IMR-90 (cell line): ENCODE measurements around the gene ITGA3. TPM values are rescaled to one million over a fixed set of nuclear protein-coding genes. Genes with fewer than 3 reads are reported as not detected.

ENCODE experiments used
- ATAC-seq: fragments of 200-7000 bp; cut with Tn5 transposase; 2 replicates; pipeline ENCODE4 v1.9.1; 2020; ENCODE audit warnings: low read depth, mild to moderate bottlenecking, moderate library complexity
- BruUV-seq: library from RNA; stranded (reverse); fragments of 400-500 nt; replicated peaks from 2 replicates; lab custom pipeline; 2021; lab: Mats Ljungman, UMichigan
- CTCF ChIA-PET: fragments of 300-600 bp; formaldehyde crosslinking; extraction: SDS; loops from one replicate; lab custom pipeline; 2021; ENCODE audit warnings: antibody characterized with exemption; lab: Yijun Ruan, JAX
- POLR2A ChIA-PET: fragments of 300-600 bp; sonication (Branson Sonifier 250); formaldehyde crosslinking; loops from one replicate; lab custom pipeline; 2022; ENCODE audit warnings: antibody characterized with exemption; ENCODE audit not compliant: unreplicated experiment; lab: Charles Lee
- DNase-seq: peaks from one replicate; pipeline ENCODE4 v3.0.0; 2013
- H2AFZ ChIP-seq: replicated peaks from 2 replicates; pipeline ENCODE3; 2013; ENCODE audit warnings: low read length, mild to moderate bottlenecking; ENCODE audit not compliant: poor library complexity
- H2AK5ac ChIP-seq: 2 replicates; pipeline ENCODE4 v1.6.1; 2013; ENCODE audit warnings: low read depth, low read length, inconsistent platforms
- H2AK9ac ChIP-seq: replicated peaks from 2 replicates; pipeline ENCODE3; 2013; ENCODE audit warnings: mild to moderate bottlenecking, low read depth, low read length, moderate library complexity; ENCODE audit not compliant: poor library complexity
- H2BK120ac ChIP-seq: 2 replicates; pipeline ENCODE4 v1.6.1; 2013; ENCODE audit warnings: low read depth, low read length, inconsistent platforms
- H2BK15ac ChIP-seq: 3 replicates; pipeline ENCODE4 v1.6.1; 2013; ENCODE audit warnings: low read depth, low read length, inconsistent platforms
- H2BK20ac ChIP-seq: 2 replicates; pipeline ENCODE4 v1.6.1; 2013; ENCODE audit warnings: low read depth, mild to moderate bottlenecking, inconsistent platforms, low read length, moderate library complexity
- H2BK5ac ChIP-seq: 2 replicates; pipeline ENCODE4 v1.6.1; 2013; ENCODE audit warnings: mild to moderate bottlenecking, low read depth, low read length, inconsistent platforms; ENCODE audit not compliant: poor library complexity, severe bottlenecking
- H3K14ac ChIP-seq: replicated peaks from 2 replicates; pipeline ENCODE4 v1.6.1; 2013; ENCODE audit warnings: low read depth, low read length, inconsistent platforms
- H3K18ac ChIP-seq: 2 replicates; pipeline ENCODE4 v1.6.1; 2013; ENCODE audit warnings: low read depth, low read length, control low read depth
- H3K23ac ChIP-seq: 2 replicates; pipeline ENCODE4 v1.6.1; 2013; ENCODE audit warnings: low read depth, low read length, inconsistent platforms
- H3K27ac ChIP-seq: 2 replicates; pipeline ENCODE4 v1.5.1; 2013; ENCODE audit warnings: mild to moderate bottlenecking, control low read depth, low read length; ENCODE audit not compliant: insufficient read depth
- H3K27me3 ChIP-seq: 2 replicates; pipeline ENCODE4 v1.6.1; 2013; ENCODE audit warnings: low read length; ENCODE audit not compliant: control insufficient read depth, insufficient read depth
- H3K36me3 ChIP-seq: 2 replicates; pipeline ENCODE4 v1.6.1; 2013; ENCODE audit warnings: low read length, mixed read lengths; ENCODE audit not compliant: control insufficient read depth, insufficient read depth
- H3K4ac ChIP-seq: 2 replicates; pipeline ENCODE4 v1.6.1; 2013; ENCODE audit warnings: low read depth, low read length, inconsistent platforms
- H3K4me1 ChIP-seq: 2 replicates; pipeline ENCODE4 v1.6.1; 2013; ENCODE audit warnings: low read length, mixed read lengths; ENCODE audit not compliant: control insufficient read depth, insufficient read depth
- H3K4me2 ChIP-seq: 2 replicates; pipeline ENCODE4 v1.6.1; 2013; ENCODE audit warnings: low read depth, mild to moderate bottlenecking, control low read depth, low read length, moderate library complexity
- H3K4me3 ChIP-seq: 2 replicates; pipeline ENCODE4 v1.5.1; 2013; ENCODE audit warnings: low read depth, mild to moderate bottlenecking, control low read depth, low read length, moderate library complexity; ENCODE audit not compliant: insufficient read depth
- H3K56ac ChIP-seq: 2 replicates; pipeline ENCODE4 v1.6.1; 2013; ENCODE audit warnings: low read length, inconsistent platforms; ENCODE audit not compliant: insufficient read depth; ENCODE audit errors: extremely low read depth
- H3K79me1 ChIP-seq, 2 experiments: 2 replicates each; pipeline ENCODE4 v1.6.1; 2013; ENCODE audit warnings: low read length in 2 of 2, inconsistent platforms in 1 of 2, low read depth in 1 of 2
- H3K9ac ChIP-seq: 2 replicates; pipeline ENCODE4 v1.6.1; 2013; ENCODE audit warnings: low read depth, low read length, control low read depth
- H3K9me1 ChIP-seq: 2 replicates; pipeline ENCODE4 v1.6.1; 2013; ENCODE audit warnings: low read length, inconsistent platforms; ENCODE audit not compliant: insufficient read depth
- H3K9me3 ChIP-seq: 2 replicates; pipeline ENCODE4 v1.6.1; 2013; ENCODE audit warnings: low read length; ENCODE audit not compliant: control insufficient read depth, insufficient read depth
- H4K20me1 ChIP-seq: 2 replicates; pipeline ENCODE4 v1.6.1; 2013; ENCODE audit warnings: low read length, inconsistent platforms; ENCODE audit not compliant: insufficient read depth
- H4K5ac ChIP-seq: 2 replicates; pipeline ENCODE4 v1.6.1; 2013; ENCODE audit warnings: mild to moderate bottlenecking, low read depth, low read length, control low read depth
- H4K8ac ChIP-seq, 2 experiments: 2 replicates each; pipeline ENCODE4 v1.6.1; 2013; ENCODE audit warnings: low read depth in 2 of 2, low read length in 2 of 2, control low read depth in 1 of 2, inconsistent platforms in 1 of 2
- H4K91ac ChIP-seq: 2 replicates; pipeline ENCODE4 v1.6.1; 2013; ENCODE audit warnings: low read depth, low read length, inconsistent platforms; ENCODE audit not compliant: insufficient read depth
- BHLHE40 ChIP-seq: fragments of 150-350 bp; IDR thresholded peaks from 2 replicates; pipeline ENCODE4 v1.6.1; 2016; ENCODE audit warnings: mild to moderate bottlenecking, low read depth, low read length
- CEBPB ChIP-seq: IDR thresholded peaks from 2 replicates; pipeline ENCODE4 v1.6.1; 2012; ENCODE audit warnings: low read depth, low read length, improper control_type of control experiment
- CHD1 ChIP-seq: IDR thresholded peaks from 2 replicates; pipeline ENCODE4 v1.6.1; 2012; ENCODE audit warnings: low read depth, low read length, improper control_type of control experiment
- CTCF ChIP-seq: conservative IDR thresholded peaks from 2 replicates; pipeline ENCODE4 v1.5.1; 2012; ENCODE audit warnings: mild to moderate bottlenecking, low read depth, low read length, improper control_type of control experiment
- ELK1 ChIP-seq: fragments of 150-350 bp; IDR thresholded peaks from 2 replicates; pipeline ENCODE4 v1.6.1; 2016; ENCODE audit warnings: low read depth, mild to moderate bottlenecking, low read length, moderate library complexity, borderline replicate concordance
- FOS ChIP-seq: fragments of 150-350 bp; IDR thresholded peaks from 2 replicates; pipeline ENCODE4 v1.6.1; 2016; ENCODE audit warnings: low read depth, low read length
- MAZ ChIP-seq: IDR thresholded peaks from 2 replicates; pipeline ENCODE4 v1.6.1; 2012; ENCODE audit warnings: low read depth, mild to moderate bottlenecking, low read length, improper control_type of control experiment, moderate library complexity, borderline replicate concordance
- MXI1 ChIP-seq: IDR thresholded peaks from 2 replicates; pipeline ENCODE4 v1.6.1; 2012; ENCODE audit warnings: low read depth, mild to moderate bottlenecking, low read length, moderate library complexity, borderline replicate concordance
- POLR2A ChIP-seq: IDR thresholded peaks from 2 replicates; pipeline ENCODE4 v1.6.1; 2012; ENCODE audit warnings: mild to moderate bottlenecking, low read depth, low read length
- RFX5 ChIP-seq: IDR thresholded peaks from 2 replicates; pipeline ENCODE4 v1.8.0; 2012; ENCODE audit warnings: low read depth, mild to moderate bottlenecking, low read length, moderate library complexity
- WGBS, 2 experiments: methylation state at CpG; one replicate each; pipeline versions ENCODE4 v1.1.5 to v1.1.7; 2013; ENCODE audit warnings: missing lambda C conversion rate in 2 of 2; ENCODE audit not compliant: insufficient read length in 1 of 2; ENCODE audit errors: extremely low coverage in 2 of 2; 5-methylcytosine and 5-hydroxymethylcytosine counted together
- dilution Hi-C: fragments of 300-500 bp; cut with HindIII; formaldehyde crosslinking; loops from one replicate; pipeline ENCODE4 v1.14.3; 2018; ENCODE audit warnings: low sequenced_read_pairs; ENCODE audit not compliant: unreplicated experiment
- in situ Hi-C: fragments of 300-500 bp; cut with MboI; formaldehyde crosslinking; loops from 3 replicates; pipeline ENCODE4 v1.14.3; 2019; ENCODE audit warnings: low sequenced_read_pairs, inconsistent platforms, mixed read lengths
- intact Hi-C: fragments of 100-400 bp; cut with micrococcal nuclease; formaldehyde crosslinking; loops from 2 replicates; pipeline ENCODE4 v1.10.0; 2022
- polyA plus RNA-seq, 3 experiments: library from polyadenylated mRNA; depleted of rRNA; stranded (reverse); fragments of >200 nt; gene quantifications; 2 replicates each; pipeline ENCODE4 v1.2.3, GENCODE V29; 2012; ENCODE audit warnings: low replicate concordance in 1 of 3
- total RNA-seq: library from RNA; depleted of rRNA; stranded (reverse); fragments of >200 nt; gene quantifications from 2 replicates; pipeline ENCODE4 v1.2.3, GENCODE V29; 2012

Gene ITGA3
- total and polyA plus RNA-seq, 2 of the 4 experiments (the other 2 are of a cell fraction), result 78.0 to 202 TPM

GRCh38 chr17:50057521-50057991, 1.6 kb downstream of the ITGA3 start (continued):
- no peak for TF ChIP-seq BHLHE40

- intact Hi-C loops, result no loop called here
- Histone ChIP-seq H4K8ac (peak overlapping the region in 1 of 2 experiments; percentile 17; a peak in 2 of 4 replicates), H2BK120ac (peak overlapping the region; percentile 89), H3K4me1 (peaks cover 57% of the 10 kb centered on the region), H4K20me1 (peaks cover 11% of the 10 kb centered on the region; the same call in 1 of the 2 replicates), H3K4me2 (peak overlapping the region; percentile 79), H2BK20ac (peak overlapping the region; percentile 41; the same call in 1 of the 2 replicates), H2BK5ac (peak overlapping the region; percentile 79), H3K9me1 (peaks cover 48% of the 10 kb centered on the region), H3K56ac (no peak overlapping the region), H3K23ac (peak overlapping the region; percentile 91), H4K91ac (peak overlapping the region; percentile 36), H3K18ac (no peak overlapping the region), H3K4me3 (no peak overlapping the region), H3K27ac (peak overlapping the region; percentile 78; the same call in 1 of the 2 replicates), H3K4ac (peak overlapping the region; percentile 77), H2AK9ac (peak overlapping the region; percentile 92), H3K9me3 (no peaks in the 10 kb centered on the region), H3K79me1 (peaks cover 12 to 80% of the 10 kb centered on the region in 2 experiments; a peak in 3 of 4 replicates), H4K5ac (no peak overlapping the region), H3K14ac (peak overlapping the region; percentile 71), H3K9ac (peak overlapping the region; percentile 24; the same call in 1 of the 2 replicates), H3K36me3 (no peaks in the 10 kb centered on the region), H2AK5ac (peak overlapping the region; percentile 84), H2BK15ac (peak overlapping the region; percentile 37; the same call in 1 of the 3 replicates), H3K27me3 (no peaks in the 10 kb centered on the region), H2AFZ (no peak overlapping the region)
- no TSS peak for BruUV-seq
- ATAC-seq, result no peak
- WGBS, 2 experiments, result 49% methylated on average over 2 of the region's 10 CpGs; no CpG with 5 or more reads in 1 of the 2 experiments
- in situ Hi-C loops, result no loop called here
- ChIA-PET POLR2A (no interaction called here), CTCF (interaction anchor here (1.1 to 3.1 kb wide), 2 partner anchors 29 to 31 kb away, joined by 3 to 11 read pairs; no protein-coding TSS in a partner anchor)
- no peak for DNase-seq
- dilution Hi-C loops, result no loop called here
- TF ChIP-seq RFX5 (no peak), ELK1 (no peak), BHLHE40 (no peak), FOS (no peak), MXI1 (no peak), CTCF (no peak), CHD1 (no peak), MAZ (no peak), CEBPB (no peak), POLR2A (no peak)
Observed at GRCh38 chr17:50058296-50058953, 2.5 kb downstream of the ITGA3 start.
